ENCODE data around the gene BCCIP.
A peak's percentile ranks its signal among the peaks of the same experiment; 100 is the strongest.

Gene BCCIP

DNA sequence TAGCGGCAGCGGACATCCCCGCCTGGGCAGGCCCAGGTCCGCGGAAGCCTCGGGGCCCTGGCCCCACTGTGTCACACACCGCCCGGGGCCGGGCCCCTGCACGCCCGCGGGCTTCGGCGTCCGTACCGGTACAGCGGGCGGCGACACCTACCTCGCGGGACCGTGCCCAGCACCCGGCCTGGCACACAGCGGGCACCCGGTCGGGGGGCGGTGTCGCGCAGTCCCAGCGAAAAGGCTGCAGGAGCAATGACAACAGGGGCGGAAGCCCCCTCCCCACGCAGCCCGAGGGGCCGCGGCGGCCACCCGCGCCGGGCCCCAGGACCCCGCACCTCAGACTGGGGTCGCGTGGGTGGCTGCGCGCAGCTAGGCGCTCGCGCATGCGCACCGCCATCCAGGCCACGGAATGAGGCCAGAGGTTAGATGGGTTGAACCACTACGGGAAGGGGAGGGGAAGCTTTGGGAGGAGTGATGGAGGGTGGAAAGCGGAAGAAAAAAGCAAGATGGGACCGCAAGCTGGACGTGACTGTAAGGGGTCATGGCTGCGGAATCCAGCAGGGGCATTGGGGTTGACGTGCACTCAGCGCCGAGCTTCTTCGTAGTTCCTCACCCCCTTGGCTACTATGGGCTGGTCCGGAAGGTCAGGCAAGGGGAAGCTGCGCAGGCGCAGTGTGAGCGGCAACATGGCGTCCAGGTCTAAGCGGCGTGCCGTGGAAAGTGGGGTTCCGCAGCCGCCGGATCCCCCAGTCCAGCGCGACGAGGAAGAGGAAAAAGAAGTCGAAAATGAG lies at the start of gene BCCIP, which contains the start of gene UROS:
Gene BCCIP, plus strand, starts transcription at position 669 of the 785 bp plus-strand sequence. Its CDS starts 12 bp downstream, at position 681.
Gene UROS, minus strand, starts transcription at position 381 of the 785 bp plus-strand sequence. CDS start 6,759 bp downstream, outside the sequence.
- peak; percentile 37 for DNase-seq (ENCODE audit: low read depth, low spot score)
- H3K27ac ChIP-seq = peak within 1 kb of the TSS; percentile 70

DNA sequence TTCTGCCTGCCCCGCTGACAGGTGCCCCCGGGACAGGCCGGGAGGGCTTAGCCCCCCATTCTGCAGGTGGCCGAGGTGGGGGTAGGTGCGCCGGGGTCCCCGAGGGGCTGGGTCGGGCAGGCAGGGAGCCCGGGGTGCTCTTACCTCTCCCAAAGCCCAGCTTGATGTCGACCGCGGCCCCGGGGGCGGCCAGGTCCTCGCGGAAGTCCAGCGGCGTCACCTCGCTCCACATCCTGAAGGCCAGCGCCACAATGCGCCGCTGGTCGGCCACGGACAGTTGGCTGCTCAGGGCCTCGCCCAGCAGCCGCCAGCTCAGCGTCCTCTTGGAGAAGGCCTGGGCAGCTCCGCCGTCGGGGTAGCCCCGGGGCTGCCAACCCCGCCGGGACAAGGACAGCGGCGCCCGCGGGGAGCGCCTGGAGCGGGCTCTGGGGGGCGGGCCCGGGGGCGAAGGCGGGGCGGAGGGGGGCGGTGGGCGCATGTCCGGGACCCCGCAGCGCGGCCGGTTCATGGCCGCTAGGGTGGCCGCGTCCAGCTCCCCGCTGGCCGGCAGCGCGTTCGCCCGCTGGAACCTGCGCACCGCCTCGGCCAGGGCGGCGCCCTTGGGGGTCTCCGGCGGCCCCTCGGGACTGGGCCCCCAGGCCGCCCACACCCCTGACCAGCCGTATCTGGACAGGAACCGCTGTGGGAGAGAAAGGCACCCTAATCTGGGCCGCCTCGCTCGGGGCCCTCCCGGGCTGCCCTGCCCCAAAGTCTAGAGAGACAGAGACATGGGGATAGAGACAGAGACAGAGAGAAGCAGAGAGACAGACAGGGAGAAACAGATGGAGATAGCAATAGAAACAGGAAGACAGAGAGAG lies 49.4 kb upstream of the BCCIP start:
- H3K27ac ChIP-seq = no peak overlapping the region
- no peak for DNase-seq (ENCODE audit: low read depth, low spot score)

DNA sequence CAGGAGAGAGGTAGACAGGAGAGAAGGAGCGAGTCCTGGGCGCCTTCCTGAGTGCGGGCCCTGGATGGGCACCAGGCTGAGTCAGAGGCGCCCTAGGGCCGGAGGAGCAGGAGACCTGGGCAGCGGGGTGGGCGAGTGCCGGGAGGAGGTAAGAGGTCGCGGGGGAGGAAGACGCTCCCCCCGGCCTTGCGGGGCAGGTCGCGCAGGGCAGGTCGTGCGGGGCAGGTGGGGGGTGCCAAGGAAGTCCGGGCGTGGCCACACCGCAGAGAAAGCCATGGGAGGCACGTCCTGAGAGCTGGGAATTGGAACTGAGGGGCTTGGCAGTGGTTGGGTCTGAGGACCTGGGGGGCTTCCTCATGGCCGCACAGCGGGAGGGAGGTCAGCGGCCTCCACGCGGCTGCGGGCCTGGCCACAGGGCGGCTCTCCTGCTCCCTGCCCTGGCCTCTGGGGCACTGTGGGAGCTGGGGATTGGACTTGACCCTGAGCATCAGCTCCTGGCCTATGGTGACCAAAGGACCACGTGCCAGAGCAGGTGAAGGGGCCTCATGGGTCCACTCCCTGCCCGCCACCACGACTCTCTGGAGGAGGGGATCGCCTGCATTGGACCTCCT lies 48.7 kb upstream of the BCCIP start:
- H3K27ac ChIP-seq = no peak overlapping the region
- no peak for DNase-seq (ENCODE audit: low read depth, low spot score)

DNA sequence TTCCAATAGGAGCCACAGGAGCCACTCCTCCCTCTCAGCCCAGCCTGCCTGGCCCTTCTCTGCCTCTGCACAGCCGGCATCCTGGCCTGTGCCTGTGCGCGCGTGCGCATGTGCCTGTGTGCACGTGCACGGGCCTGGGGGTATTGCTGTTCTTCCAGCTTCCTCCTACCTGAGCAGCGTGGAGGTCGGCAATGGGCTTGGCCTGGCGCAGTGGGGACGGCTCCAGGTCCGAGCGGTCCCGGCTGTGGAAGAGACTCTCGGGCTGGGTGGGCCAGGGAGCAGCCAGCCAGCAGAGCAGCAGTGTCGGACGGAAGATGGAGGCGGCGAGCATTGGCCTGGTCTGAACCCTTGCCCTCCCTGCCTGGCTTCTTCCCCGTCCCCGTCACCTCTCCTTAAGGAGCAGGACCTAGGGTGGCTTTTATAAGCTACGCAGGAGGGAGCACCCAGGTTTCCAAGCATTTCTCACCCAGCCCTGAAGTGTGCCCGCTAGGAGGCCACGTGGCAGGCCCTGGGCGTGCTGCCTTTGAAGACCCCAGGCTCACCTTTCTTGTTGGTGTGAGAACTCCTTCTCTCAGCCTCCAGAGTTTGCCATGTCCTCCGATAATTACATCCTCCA lies 47.7 kb upstream of the BCCIP start, which contains the start of gene MMP21:
Gene MMP21, minus strand, starts transcription at position 331 of the 616 bp plus-strand sequence. Its CDS starts 0 bp downstream, at position 331.
- H3K27ac ChIP-seq = no peak within 1 kb of the TSS
- DNase-seq (ENCODE audit: low read depth, low spot score) = no peak

DNA sequence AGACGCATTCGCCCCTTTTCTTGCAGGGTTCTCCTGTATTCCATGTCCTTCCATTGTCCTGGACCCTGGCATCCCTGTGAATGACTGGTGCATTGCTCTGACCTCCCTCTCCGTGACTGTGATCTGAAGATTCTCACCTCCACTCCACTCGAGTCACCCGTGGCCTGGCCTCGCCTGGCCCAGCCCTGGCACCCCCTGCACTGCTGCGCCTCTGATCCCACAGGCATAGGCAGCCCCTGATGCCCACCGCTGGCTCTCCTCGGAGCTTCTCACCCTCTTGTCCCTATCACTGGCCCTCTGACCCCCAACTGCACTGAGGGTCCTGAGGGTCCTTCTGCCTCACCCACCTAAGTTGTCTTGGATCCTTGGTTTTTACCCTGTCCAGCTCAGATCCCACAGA lies 45.5 kb upstream of the BCCIP start:
- DNase-seq (ENCODE audit: low read depth, low spot score) = no peak
- H3K27ac ChIP-seq = no peak overlapping the region

DNA sequence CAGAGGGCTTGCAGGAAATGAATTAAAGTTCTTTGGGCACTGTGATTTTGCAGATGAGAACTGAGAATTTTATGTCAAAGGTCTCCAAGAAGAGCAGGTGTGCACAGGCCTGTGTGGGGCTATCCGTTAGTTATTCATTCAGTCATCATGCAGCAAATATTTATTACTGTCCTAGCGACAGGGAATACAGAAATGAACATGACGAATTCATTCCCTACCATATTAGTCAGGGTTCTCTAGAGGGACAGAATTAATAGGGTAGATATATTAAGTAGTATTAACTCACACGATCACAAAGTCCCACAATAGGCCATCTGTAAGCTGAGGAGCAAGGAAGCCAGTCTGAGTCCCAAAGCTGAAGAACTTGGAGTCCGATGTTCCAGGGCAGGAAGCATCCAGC lies 44.8 kb upstream of the BCCIP start:
- no peak overlapping the region for H3K27ac ChIP-seq
- no peak for DNase-seq (ENCODE audit: low read depth, low spot score)

DNA sequence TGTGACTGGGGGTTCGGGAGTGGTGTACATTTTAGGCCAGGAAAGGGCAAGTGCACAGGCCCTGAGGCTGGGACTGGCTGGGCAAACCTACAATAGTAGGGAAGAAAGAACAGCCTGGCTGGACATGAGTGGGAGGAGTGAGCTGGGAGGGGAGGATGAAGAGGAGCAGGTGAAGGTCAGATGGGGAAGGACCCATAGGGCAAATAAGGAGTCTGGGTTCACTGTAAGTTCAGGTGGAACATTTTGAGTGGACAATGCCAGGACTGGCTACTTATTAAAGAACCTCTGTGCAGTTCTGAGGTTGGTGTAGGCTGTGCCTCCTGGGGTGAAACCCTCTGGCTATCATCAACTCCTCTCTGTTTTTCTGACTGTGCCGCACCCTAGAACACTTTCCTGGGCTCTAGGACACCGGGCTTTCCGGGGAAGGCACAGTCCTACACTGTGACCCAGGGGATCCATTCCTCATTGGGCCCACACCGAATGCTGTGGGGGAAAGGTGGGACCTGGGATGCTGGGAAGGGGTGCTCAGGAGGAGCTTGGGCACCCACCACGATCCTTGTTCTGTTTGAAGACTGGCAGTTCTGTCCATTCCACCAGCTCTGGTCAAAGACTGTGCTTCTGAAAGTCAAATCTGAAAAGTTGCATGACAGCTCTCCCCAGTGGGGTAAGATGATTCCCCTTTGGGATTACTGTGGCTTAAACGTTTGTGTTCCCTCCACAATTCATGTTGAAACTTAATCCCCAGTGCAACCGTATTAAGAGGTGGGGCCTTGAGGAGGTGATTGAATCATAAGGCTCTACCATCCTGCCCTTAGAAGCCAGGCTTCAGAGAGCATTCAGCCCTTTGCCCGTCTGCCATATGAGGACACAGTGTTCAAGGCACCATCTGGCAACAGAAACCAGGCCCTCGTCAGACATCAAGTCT lies 43.7 kb upstream of the BCCIP start:
- H3K27ac ChIP-seq = no peak overlapping the region
- DNase-seq (ENCODE audit: low read depth, low spot score) = no peak

DNA sequence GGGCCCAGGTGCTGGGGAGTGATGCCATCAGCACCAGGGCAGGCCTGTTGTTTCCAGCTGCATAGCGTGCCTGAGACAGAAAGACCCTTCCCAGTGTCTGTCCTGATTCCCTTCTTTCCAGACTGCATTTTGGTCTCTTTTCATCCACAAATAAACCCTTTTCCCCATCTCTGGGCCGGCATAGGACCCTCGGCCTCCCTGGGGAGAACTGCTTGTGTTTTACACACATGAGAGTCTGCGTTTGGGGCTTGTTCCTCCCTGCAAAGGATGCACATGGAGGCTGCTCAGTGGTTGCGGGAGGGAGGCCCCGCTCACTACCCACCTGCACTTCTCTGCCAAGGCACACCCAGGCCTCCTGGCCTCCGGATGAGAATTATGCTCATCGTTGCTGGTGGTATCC lies 42.0 kb upstream of the BCCIP start:
- DNase-seq (ENCODE audit: low read depth, low spot score) = no peak
- H3K27ac ChIP-seq = no peak overlapping the region

DNA sequence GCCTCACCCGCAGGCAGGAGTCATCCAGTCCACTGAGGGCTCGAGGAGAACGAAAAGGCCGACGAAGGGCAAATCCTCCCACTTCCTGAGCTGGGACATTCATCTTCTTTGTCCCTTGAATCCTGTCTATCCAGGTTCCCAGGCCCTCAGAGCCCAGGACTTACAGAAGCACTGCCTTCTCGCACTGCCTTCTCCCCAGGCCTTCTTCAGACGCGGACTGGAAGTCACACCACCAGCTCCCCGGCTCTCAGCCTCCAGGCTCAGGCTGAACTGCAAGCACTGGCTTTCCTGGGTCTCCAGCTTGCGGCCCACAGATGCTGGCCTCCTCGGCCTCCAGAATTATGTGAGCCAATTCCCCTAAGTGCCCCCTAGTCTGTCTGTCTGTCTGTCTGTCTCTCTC lies 41.3 kb upstream of the BCCIP start:
- no peak for DNase-seq (ENCODE audit: low read depth, low spot score)
- H3K27ac ChIP-seq = no peak overlapping the region

DNA sequence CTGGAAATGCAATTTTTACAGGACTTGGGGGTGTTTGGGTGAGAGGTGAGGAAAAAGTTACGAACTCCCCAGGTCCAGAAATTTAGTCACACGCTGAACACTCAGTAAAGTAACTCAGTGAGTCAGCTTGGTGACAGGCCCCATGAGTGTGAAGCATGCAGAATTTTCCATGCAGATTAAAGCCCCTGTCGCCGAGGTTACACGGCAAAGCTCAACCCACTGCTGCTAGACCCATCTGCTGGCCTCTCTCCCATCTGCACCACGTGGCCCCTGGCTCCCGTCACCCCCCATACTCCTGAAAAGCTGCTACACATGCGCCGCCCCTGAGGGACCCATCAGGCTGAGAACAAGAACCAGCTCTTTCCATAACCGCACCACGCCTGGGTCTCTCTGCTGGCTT lies 40.7 kb upstream of the BCCIP start:
- H3K27ac ChIP-seq = no peak overlapping the region
- DNase-seq (ENCODE audit: low read depth, low spot score) = no peak

DNA sequence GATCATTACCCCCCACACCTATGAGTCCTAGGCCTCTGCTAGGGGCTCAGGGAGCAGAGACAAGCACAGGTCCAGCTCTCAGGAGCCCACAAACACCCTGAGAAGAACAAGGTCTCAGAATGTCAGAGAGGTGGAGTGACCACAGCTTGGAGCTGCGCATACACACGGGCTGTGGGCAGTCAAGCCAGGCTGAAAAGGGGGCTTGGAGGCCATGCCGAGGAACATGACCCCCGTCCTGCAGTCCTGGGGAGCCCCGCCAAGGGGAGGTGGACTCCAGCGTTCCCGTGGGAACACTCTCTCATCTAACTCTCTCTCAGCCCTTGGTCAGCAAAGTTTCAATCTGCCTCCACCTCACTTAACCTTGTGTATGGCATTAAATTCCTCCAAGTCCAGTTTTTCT lies 39.9 kb upstream of the BCCIP start:
- no peak overlapping the region for H3K27ac ChIP-seq
- no peak for DNase-seq (ENCODE audit: low read depth, low spot score)

DNA sequence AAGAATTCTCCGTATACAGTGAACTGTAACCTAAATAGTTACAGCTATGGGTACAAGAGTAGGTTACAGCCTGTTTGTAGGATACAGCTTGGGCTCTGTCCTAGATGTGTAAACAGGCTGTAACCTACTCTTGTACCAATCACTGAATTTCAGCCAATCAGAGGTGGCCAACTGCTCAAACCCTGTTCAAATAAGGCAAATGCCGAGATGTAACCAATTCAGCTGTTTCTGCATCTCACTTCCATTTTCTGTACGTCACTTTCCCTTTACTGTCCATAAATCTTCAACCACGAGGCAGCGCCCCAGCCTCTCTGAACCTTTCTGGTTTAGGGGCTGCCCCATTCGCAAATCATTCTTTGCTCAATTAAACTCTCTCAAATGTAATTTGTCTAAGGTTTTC lies 39.4 kb upstream of the BCCIP start:
- no peak overlapping the region for H3K27ac ChIP-seq
- no peak for DNase-seq (ENCODE audit: low read depth, low spot score)

DNA sequence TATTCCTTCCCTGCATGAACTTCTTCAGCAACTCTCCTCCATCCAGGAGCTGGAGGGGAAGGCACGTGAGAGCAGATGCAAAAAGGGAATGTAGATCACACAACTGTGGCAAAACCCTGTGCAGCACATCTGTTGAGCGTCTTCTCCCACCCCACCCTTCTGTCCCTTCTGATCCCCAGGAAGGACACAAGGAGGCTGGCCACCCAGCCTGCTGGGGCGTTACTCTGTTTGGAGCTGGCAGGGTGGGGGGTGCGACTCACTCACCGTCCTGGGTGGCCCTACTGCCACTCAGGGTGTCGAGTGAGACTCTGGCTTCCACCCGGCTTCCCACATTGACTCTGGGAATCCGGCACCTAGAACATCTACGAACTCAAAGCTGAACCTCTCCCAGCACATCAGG lies 37.6 kb upstream of the BCCIP start:
- DNase-seq (ENCODE audit: low read depth, low spot score) = no peak
- H3K27ac ChIP-seq = no peak overlapping the region

DNA sequence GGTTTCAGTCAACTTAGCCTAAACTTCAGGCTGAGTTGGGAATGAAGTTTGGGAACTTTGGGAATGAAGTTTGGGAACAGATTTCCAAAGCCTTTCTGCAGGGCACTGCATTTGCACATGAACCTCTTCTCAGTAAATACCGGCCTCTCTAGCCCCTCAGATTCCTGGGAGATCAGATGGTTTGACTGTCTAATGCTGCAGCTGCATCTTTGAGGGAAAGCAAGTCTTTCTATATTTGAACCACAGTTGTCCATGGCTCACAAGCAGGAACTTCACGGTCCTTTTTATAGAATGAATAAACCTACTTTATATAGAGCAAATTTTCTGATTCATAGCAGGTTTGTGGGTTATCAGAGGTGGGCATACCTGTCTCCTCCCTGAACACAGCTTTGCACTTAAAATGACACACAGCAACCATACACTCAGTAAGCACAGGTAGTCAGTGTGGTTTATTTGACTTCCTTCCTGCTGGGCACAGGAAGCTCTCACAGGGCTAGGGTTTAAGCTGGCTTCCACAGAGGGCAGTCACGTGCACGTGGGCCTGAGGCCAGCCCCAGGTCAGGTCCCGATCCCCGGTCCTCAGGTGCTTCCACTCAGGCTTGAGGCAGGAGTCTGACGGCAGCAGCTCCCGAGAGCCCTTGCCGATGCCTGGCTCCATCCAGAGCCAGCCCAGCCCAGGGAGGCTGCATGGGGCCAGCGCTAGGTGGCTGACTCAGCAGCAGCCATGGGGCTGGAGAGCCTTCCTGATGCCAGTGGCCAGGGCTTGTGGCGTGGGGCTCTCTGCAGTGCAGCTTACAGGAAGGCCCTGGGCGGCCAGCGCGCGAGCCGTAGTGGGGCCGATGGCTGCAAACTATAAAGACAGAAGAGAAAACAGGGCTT lies 35.0 kb upstream of the BCCIP start:
- no peak for DNase-seq (ENCODE audit: low read depth, low spot score)
- H3K27ac ChIP-seq = no peak overlapping the region

DNA sequence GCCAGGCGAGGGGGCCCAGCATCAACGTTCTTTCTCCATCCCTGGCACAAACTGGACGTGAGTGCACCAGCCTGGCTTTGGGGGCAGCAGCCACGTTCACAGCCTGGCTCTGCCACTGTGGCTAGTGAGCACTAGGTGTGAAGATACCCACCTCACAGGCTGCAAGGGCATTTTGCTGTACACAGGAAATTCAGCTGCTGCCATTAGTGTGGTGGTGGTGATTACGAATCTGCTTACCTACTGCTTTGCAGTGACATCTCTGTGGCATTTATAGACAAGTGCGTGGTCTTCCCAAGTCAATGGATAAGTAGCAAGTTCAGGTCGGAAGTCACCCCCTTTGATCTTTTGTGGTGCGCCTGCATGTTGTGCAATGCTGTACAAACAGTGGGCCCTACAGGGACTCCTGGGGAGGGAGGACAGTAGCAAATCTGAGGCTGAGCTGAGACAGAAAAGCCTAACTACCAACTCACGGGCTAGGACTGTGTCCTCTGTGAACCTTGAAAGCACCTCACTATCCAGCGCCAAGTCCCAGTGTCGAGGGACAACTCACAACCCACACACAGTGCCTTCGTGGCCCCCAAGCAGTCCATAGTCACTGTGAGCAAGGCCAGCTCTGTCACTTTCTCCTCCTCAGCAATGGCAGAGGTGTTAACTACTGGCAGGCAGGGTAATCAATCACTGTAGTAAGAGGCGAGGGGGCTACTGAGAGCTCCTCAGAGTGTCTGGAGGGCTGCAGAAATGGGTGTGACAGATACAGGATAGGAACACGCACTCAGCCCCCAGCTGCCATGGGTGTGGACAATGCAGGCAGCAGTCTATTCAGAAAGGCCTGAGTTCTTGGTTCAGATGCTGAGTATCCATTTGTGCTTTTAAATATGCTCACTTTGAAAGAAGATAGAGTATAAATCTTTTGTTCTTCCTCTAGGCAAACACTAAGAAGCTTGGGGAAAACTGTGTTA lies 30.7 kb upstream of the BCCIP start:
- DNase-seq (ENCODE audit: low read depth, low spot score) = no peak

DNA sequence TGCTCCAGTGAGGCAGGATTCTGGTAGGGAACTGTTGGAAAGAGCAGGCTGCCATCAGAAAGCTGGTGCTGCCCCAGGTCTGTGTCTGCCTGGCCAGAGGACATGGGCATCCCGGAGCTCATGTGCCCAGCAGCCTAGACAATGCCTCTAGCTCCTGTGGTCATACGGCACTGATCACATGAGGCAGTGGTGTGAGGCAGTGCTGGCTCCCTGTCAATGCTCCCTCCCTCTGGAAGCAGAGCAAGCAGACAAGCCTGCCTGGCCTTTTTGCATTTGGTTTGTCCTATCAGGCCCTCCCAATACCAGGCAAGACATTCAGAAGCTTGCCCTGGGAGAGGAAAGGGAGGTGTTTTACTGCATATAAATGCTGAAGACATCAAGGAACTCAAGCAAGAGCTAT lies 28.2 kb upstream of the BCCIP start:
- DNase-seq (ENCODE audit: low read depth, low spot score) = no peak
- H3K27ac ChIP-seq = no peak overlapping the region

More for the DNA sequence above, 30.7 kb upstream of the BCCIP start:
- no peak overlapping the region for H3K27ac ChIP-seq

DNA sequence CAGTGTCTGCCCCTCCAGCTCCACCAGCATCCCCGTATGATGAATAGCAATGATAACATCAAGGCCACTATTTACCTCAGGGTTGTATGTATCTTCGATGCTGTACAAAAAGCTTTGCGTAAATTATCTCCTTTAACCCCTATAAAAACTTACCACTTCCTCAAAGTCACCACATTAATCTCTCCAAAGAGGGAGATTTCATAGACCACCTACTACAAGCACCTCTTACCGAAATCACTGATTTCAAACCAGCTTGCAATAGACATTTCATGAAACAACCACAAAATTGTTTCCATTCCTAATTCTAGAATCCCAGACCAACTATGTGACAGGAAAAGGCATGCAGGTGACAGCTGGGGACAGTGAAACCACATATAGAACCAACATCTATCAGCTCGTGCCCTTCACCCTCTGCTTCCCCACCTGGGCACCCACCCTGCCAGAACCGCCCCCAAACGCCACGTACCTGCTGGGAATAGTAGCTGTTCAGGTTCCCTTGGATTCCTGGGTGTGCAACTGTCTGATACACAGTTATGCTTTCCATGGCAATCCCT lies 27.6 kb upstream of the BCCIP start:
- no peak for DNase-seq (ENCODE audit: low read depth, low spot score)
- H3K27ac ChIP-seq = no peak overlapping the region
